CD4-positive, alpha-beta T cell (primary cell): Measurements from ENCODE around the gene TIMP3. TPM values are rescaled to one million over a fixed set of nuclear protein-coding genes. Genes with fewer than 3 reads are reported as not detected.

Experiments used
- ATAC-seq: fragments of 200-7000 bp; cut with Tn5 transposase; one replicate; pipeline ENCODE4 v1.10.0; 2022; ENCODE audit warnings: mild to moderate bottlenecking; ENCODE audit not compliant: poor library complexity
- CTCF ChIA-PET: fragments of 350-600 bp; sonication (Branson Sonifier 250); formaldehyde crosslinking; loops from one replicate; lab custom pipeline; 2021; ENCODE audit warnings: antibody characterized with exemption, inconsistent platforms; lab: Charles Lee
- POLR2A ChIA-PET: fragments of 350-600 bp; sonication (Branson Sonifier 250); formaldehyde crosslinking; loops from one replicate; lab custom pipeline; 2021; ENCODE audit warnings: antibody characterized with exemption, inconsistent platforms; lab: Charles Lee
- DNase-seq, 14 experiments: peaks; one replicate each; pipeline ENCODE4 v3.0.0-alpha.2; 2013 to 2020; ENCODE audit warnings: mixed read lengths in 2 of 14
- H3K27ac ChIP-seq, 2 donors: one replicate each; pipeline versions ENCODE4 v1.5.1 to v1.7.0; 2013; ENCODE audit warnings: low read length in 2 of 2, low read depth in 1 of 2, mild to moderate bottlenecking in 1 of 2
- H3K27me3 ChIP-seq, 2 experiments: 1 replicate in 1 of 2; 2 replicates in 1 of 2; pipeline versions ENCODE4 v1.6.1 to v1.7.0; 2013; ENCODE audit warnings: low read length in 2 of 2, control low read depth in 1 of 2, mild to moderate bottlenecking in 1 of 2, moderate library complexity in 1 of 2; ENCODE audit not compliant: insufficient read depth in 2 of 2, control insufficient read depth in 1 of 2
- H3K36me3 ChIP-seq: one replicate; pipeline ENCODE4 v1.6.1; 2013; ENCODE audit warnings: low read length, control low read depth; ENCODE audit not compliant: insufficient read depth
- H3K4me1 ChIP-seq: one replicate; pipeline ENCODE4 v1.6.1; 2013; ENCODE audit warnings: low read length, control low read depth; ENCODE audit not compliant: insufficient read depth
- H3K4me3 ChIP-seq: one replicate; pipeline ENCODE4 v1.5.1; 2013; ENCODE audit warnings: mild to moderate bottlenecking, low read length, moderate library complexity
- H3K9me3 ChIP-seq, 2 experiments: 1 replicate in 1 of 2; 2 replicates in 1 of 2; pipeline versions ENCODE4 v1.6.1 to v1.7.0; 2013; ENCODE audit warnings: low read length in 2 of 2, mild to moderate bottlenecking in 2 of 2, control low read depth in 1 of 2, moderate library complexity in 1 of 2; ENCODE audit not compliant: control insufficient read depth in 1 of 2, insufficient read depth in 1 of 2
- H3K27ac Mint-ChIP-seq: one replicate; pipeline ENCODE4 v1.8.0; 2020; ENCODE audit warnings: mixed read lengths
- H3K27me3 Mint-ChIP-seq: one replicate; pipeline ENCODE4 v1.8.0; 2021; ENCODE audit warnings: mixed read lengths
- H3K36me3 Mint-ChIP-seq: one replicate; pipeline ENCODE4 v1.8.0; 2021; ENCODE audit warnings: low read depth, mixed read lengths
- H3K4me1 Mint-ChIP-seq: one replicate; pipeline ENCODE4 v1.8.0; 2021; ENCODE audit warnings: low read depth, mixed read lengths
- H3K4me3 Mint-ChIP-seq: one replicate; pipeline ENCODE4 v1.8.0; 2020; ENCODE audit warnings: mild to moderate bottlenecking, mixed read lengths
- H3K9me3 Mint-ChIP-seq: one replicate; pipeline ENCODE4 v1.8.0; 2020; ENCODE audit warnings: mixed read lengths
- CTCF ChIP-seq: fragments of 200-600 bp; IDR thresholded peaks from one replicate; pipeline ENCODE4 v1.8.0; 2022; ENCODE audit warnings: antibody characterized with exemption, mild to moderate bottlenecking
- intact Hi-C, 2 experiments: fragments of 100-400 bp; cut with DNase I in 1 of 2; cut with micrococcal nuclease in 1 of 2; formaldehyde crosslinking; loops; one replicate each; pipeline versions ENCODE4 v1.15.1 to v1.9.0; 2023 to 2025; cut with DNase I, micrococcal nuclease
- total RNA-seq, 174 experiments: library from RNA in 2 of 174; stranded (reverse) in 2 of 174; gene quantifications; one replicate each; pipeline ENCODE4 v1.2.3 and lab custom pipeline; 2021 to 2026

TIMP3 gene
- total RNA-seq, 2 experiments from 2014 or later, result 0.06 TPM; not detected in 1

- Mint-ChIP-seq H3K4me3 (no peak overlapping the region), H3K4me1 (no peaks in the 10 kb centered on the region), H3K9me3 (no peaks in the 10 kb centered on the region), H3K27me3 (peaks cover 8% of the 10 kb centered on the region), H3K36me3 (no peaks in the 10 kb centered on the region), H3K27ac (no peak overlapping the region)
- no peaks in the 10 kb centered on the region for H3K4me1 ChIP-seq
- no peaks in the 10 kb centered on the region for H3K9me3 ChIP-seq
- ChIA-PET POLR2A (no interaction called here), CTCF (no interaction called here)
- ATAC-seq (no peak), DNase-seq (no peak)
- intact Hi-C loops, result loop anchor here in 1 of 2 experiments (5.0 kb wide), 1 partner anchor 50 kb away; no protein-coding TSS in a partner anchor
- H3K27me3 ChIP-seq, result no peaks in the 10 kb centered on the region
- H3K4me3 ChIP-seq, result no peak overlapping the region
- no peak for TF ChIP-seq CTCF
- H3K27ac ChIP-seq, result no peak overlapping the region
- H3K36me3 ChIP-seq, result no peaks in the 10 kb centered on the region
These were observed 45.4 kb downstream of the TIMP3 start for GRCh38 chr22:32846780-32847491.

GRCh38 chr22:32848226-32848625 lies 46.7 kb downstream of the TIMP3 start:
- CTCF ChIA-PET, result no interaction called here
- no peak overlapping the region for H3K27ac Mint-ChIP-seq
- H3K36me3 Mint-ChIP-seq, result no peaks in the 10 kb centered on the region

GRCh38 chr22:32849501-32849900 lies 48.0 kb downstream of the TIMP3 start:
- Mint-ChIP-seq H3K27ac (no peak overlapping the region), H3K36me3 (no peaks in the 10 kb centered on the region), H3K4me1 (no peaks in the 10 kb centered on the region), H3K4me3 (no peak overlapping the region), H3K9me3 (no peaks in the 10 kb centered on the region), H3K27me3 (peaks cover 6% of the 10 kb centered on the region)
- no peak overlapping the region for H3K4me3 ChIP-seq
- no peaks in the 10 kb centered on the region for H3K27me3 ChIP-seq
- ChIA-PET POLR2A (no interaction called here), CTCF (no interaction called here)
- no peaks in the 10 kb centered on the region for H3K9me3 ChIP-seq
- no peak for TF ChIP-seq CTCF
- no peaks in the 10 kb centered on the region for H3K36me3 ChIP-seq
- H3K4me1 ChIP-seq, result no peaks in the 10 kb centered on the region
- ATAC-seq, result no peak
- no peak overlapping the region for H3K27ac ChIP-seq
- intact Hi-C loops, result loop anchor here in 1 of 2 experiments (5.0 kb wide), 1 partner anchor 48 kb away; no protein-coding TSS in a partner anchor
- DNase-seq, result no peak

More at GRCh38 chr22:32848226-32848625, 46.7 kb downstream of the TIMP3 start:
- DNase-seq (no peak), ATAC-seq (no peak)
- Histone ChIP-seq H3K27ac (no peak overlapping the region), H3K36me3 (no peaks in the 10 kb centered on the region), H3K4me1 (no peaks in the 10 kb centered on the region), H3K27me3 (no peaks in the 10 kb centered on the region), H3K4me3 (no peak overlapping the region), H3K9me3 (no peaks in the 10 kb centered on the region)
- Mint-ChIP-seq H3K9me3 (no peaks in the 10 kb centered on the region), H3K27me3 (peaks cover 10% of the 10 kb centered on the region), H3K4me3 (no peak overlapping the region), H3K4me1 (no peaks in the 10 kb centered on the region)
- TF ChIP-seq CTCF, result no peak
- POLR2A ChIA-PET, result no interaction called here
- intact Hi-C loops, result loop anchor here in 1 of 2 experiments (5.0 kb wide), 1 partner anchor 49 kb away; no protein-coding TSS in a partner anchor
